SK-N-MC (cell line): ENCODE data around the gene SLC6A19.
"Not testable (repeated sequence)": the region's sequence is repeated elsewhere in the genome, so short reads cannot be mapped to it uniquely, and the experiment has no call there.

Experiments used
- DNase-seq: peaks from one replicate; pipeline ENCODE4 v3.0.0-alpha.2; 2011; ENCODE audit warnings: low read depth, low spot score
- H3K27ac ChIP-seq: fragments of 200-600 bp; sonication (generic); 2 replicates; pipeline ENCODE4 v1.5.1; 2016; ENCODE audit warnings: mixed run types
- H3K36me3 ChIP-seq: fragments of 200-600 bp; sonication (generic); 2 replicates; pipeline ENCODE4 v1.6.1; 2017; ENCODE audit warnings: antibody characterized with exemption, low read length, mixed read lengths; ENCODE audit not compliant: insufficient read depth
- H3K4me3 ChIP-seq: fragments of 200-600 bp; sonication (generic); 2 replicates; pipeline ENCODE4 v1.5.1; 2016
- H3K9ac ChIP-seq: fragments of 200-600 bp; sonication (generic); 2 replicates; pipeline ENCODE4 v1.8.0; 2017; ENCODE audit warnings: mixed run types, mixed read lengths; ENCODE audit not compliant: insufficient read length
- H3K9me3 ChIP-seq: fragments of 200-600 bp; sonication (generic); 2 replicates; pipeline ENCODE4 v1.6.1; 2017; ENCODE audit warnings: low read depth, mild to moderate bottlenecking, antibody characterized with exemption, low read length, moderate library complexity, mixed read lengths
- EZH2 ChIP-seq: fragments of 200-600 bp; sonication (generic); IDR thresholded peaks from one replicate; pipeline ENCODE4 v1.6.1; 2017; ENCODE audit warnings: antibody characterized with exemption
- FOXP2 ChIP-seq: optimal IDR thresholded peaks from 2 replicates; pipeline ENCODE3; 2011; ENCODE audit warnings: mild to moderate bottlenecking, moderate library complexity; ENCODE audit not compliant: insufficient read depth; ENCODE audit errors: extremely low read length, control extremely low read depth
- POLR2AphosphoS5 ChIP-seq: IDR thresholded peaks from 2 replicates; pipeline ENCODE4 v1.6.1; 2012; ENCODE audit warnings: mild to moderate bottlenecking, low read depth, low read length, borderline replicate concordance

Gene SLC6A19

DNA sequence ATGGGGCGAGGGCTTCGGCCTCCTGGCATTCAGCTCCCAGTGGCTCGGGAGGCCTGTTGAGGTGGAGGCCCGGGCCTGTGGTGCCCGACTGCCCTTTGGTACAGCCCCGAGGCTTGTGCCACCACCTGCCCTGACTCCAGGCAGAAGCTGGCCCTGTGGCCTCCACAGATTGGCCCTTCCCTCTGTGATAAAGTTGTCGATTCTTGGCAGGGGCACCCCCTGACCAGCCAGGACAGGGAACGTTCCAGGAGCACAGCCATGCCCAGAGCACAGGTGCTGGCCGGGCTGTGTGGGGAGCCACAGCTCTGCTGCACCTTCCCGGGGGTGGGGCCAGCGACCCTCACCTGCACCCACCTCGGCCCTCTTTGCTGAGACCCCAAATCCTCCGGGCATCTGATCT is 56.4 kb downstream of the SLC6A19 start:
- TF ChIP-seq POLR2AphosphoS5 (no peak), FOXP2 (no peak), EZH2 (no peak)
- Histone ChIP-seq H3K4me3 (no peak overlapping the region), H3K9me3 (no peaks in the 10 kb centered on the region), H3K27ac (no peak overlapping the region), H3K9ac (no peak overlapping the region), H3K36me3 (no peaks in the 10 kb centered on the region)
- DNase-seq: no peak

DNA sequence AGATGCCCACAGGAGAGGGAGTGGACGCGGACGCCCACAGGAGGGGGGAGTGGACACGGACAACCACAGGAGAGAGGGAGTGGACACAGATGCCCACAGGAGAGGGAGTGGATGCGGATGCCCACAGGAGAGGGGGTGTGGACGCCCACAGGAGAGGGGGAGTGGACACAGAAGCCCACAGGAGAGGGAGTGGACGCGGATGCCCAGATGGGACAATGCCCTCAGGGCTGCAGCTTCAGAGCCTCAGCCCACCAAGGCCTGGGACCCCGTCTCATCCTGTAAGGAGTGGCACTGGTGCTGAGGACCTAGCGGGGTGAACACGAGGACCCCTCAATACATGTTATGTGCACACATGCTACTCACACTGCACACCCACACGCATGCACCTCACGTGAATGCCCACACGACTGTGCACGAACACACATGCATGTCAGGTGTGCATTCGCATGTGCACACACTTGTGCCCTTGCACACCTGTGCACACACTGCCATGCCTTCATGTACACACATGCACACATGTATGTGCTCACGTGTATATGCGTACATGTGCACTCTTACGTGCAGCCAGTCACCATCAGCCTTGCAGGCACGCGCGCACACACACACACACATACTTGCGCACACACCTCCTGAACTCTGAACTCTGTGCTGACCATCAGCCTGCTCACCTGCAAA is 58.5 kb downstream of the SLC6A19 start:
- no peak for TF ChIP-seq POLR2AphosphoS5
- TF ChIP-seq EZH2: no peak
- no peak for TF ChIP-seq FOXP2
- Histone ChIP-seq H3K27ac (no peak overlapping the region), H3K36me3 (no peaks in the 10 kb centered on the region), H3K9ac (no peak overlapping the region), H3K4me3 (no peak overlapping the region), H3K9me3 (no peaks in the 10 kb centered on the region)
- no peak for DNase-seq

DNA sequence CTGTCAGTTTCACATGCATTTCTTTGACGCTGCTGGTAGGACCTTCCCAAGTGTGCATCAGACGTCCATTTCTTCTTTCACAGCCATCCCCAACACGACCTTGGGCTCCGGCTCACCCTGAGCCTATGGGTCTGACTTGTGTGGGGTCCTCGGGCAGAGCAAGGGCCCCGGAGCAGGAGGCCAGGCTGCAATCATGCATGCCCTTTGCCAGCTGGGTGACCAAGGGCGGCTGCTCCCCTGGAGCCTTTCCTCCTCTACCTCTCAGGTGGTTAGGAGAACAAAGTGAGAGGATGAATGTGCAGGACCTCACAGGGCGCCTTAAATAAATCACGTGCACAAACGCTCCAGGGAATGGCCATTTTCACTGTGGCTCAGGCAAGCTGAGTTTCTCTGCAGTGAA is 60.2 kb downstream of the SLC6A19 start:
- H3K9me3 ChIP-seq: no peaks in the 10 kb centered on the region
- H3K36me3 ChIP-seq: no peaks in the 10 kb centered on the region

DNA sequence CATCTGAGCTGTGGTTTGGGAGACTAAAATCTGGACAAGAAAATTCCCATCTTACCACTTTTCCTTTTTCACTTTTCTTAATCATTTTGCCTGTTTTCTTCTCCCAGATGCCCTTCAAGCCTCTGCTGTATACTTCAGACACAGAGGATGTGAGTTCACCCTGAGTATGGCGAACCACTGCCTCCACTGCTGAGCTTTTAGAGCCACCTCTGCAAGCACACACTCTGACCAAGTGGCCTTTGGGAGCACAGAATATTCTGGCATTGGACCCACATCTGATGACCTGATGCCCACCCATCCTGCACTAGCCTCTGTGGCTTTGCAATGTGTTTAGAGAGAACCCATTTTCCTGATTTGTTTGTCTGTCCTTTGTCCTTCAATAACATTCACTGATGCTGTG is 61.0 kb downstream of the SLC6A19 start:
- no peak overlapping the region for H3K4me3 ChIP-seq
- no peak overlapping the region for H3K27ac ChIP-seq
- no peak overlapping the region for H3K9ac ChIP-seq
- H3K36me3 ChIP-seq: no peaks in the 10 kb centered on the region
- no peak for DNase-seq
- no peaks in the 10 kb centered on the region for H3K9me3 ChIP-seq
- no peak for TF ChIP-seq POLR2AphosphoS5
- TF ChIP-seq EZH2: no peak
- TF ChIP-seq FOXP2: no peak

More for the DNA sequence above, 60.2 kb downstream of the SLC6A19 start:
- TF ChIP-seq FOXP2 (no peak), POLR2AphosphoS5 (no peak), EZH2 (no peak)
- Histone ChIP-seq H3K9ac (no peak overlapping the region), H3K27ac (no peak overlapping the region), H3K4me3 (no peak overlapping the region)
- DNase-seq: no peak

DNA sequence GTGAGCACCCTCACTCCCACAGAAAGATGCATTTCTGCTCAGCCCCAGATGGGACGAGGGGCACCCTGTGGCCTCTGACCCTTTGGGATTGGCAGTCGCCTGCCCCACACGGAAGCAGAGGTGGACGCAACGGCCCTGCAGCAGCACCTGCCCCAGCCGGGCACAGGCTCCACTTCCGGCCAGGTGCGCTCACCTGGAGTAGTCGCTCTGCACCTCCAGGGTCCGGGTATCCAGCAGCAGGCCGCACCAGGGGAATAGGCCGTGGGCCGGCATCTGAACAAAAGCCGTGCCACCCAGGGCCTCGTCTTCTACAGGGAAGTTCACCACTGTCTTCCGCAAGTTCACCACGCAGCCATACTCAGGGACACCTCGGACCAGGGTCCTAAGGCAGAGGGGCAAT is 62.8 kb downstream of the SLC6A19 start:
- no peaks in the 10 kb centered on the region for H3K9me3 ChIP-seq

DNA sequence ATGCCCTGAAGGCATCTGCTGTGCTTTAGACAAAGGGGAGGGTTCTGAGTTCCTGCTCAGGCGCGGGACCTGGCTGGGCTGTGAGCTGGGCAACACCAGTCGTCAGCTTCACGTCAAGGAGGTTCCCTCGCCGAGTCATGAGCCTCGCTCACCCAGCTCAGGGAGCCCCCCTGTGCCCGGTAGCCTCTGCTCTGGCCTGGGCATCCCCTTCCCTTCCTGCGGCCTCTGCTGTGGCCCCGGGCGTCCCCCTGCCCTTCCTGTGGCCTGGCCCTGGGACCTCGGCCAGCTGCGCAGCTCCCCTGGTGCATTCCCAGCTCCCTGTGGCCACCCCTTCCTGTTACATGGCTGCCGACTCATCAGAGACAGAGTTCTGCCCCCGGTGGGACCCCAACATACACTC is 63.6 kb downstream of the SLC6A19 start:
- Histone ChIP-seq H3K9me3 (no peaks in the 10 kb centered on the region), H3K27ac (no peak overlapping the region), H3K4me3 (no peak overlapping the region), H3K9ac (no peak overlapping the region), H3K36me3 (no peaks in the 10 kb centered on the region)
- no peak for TF ChIP-seq FOXP2
- TF ChIP-seq POLR2AphosphoS5: no peak
- DNase-seq: no peak

More for the DNA sequence above, 62.8 kb downstream of the SLC6A19 start:
- H3K36me3 ChIP-seq: no peaks in the 10 kb centered on the region
- TF ChIP-seq FOXP2 (no peak), EZH2 (no peak), POLR2AphosphoS5 (no peak)
- H3K4me3 ChIP-seq: no peak overlapping the region
- H3K27ac ChIP-seq: no peak overlapping the region
- H3K9ac ChIP-seq: no peak overlapping the region
- DNase-seq: no peak

DNA sequence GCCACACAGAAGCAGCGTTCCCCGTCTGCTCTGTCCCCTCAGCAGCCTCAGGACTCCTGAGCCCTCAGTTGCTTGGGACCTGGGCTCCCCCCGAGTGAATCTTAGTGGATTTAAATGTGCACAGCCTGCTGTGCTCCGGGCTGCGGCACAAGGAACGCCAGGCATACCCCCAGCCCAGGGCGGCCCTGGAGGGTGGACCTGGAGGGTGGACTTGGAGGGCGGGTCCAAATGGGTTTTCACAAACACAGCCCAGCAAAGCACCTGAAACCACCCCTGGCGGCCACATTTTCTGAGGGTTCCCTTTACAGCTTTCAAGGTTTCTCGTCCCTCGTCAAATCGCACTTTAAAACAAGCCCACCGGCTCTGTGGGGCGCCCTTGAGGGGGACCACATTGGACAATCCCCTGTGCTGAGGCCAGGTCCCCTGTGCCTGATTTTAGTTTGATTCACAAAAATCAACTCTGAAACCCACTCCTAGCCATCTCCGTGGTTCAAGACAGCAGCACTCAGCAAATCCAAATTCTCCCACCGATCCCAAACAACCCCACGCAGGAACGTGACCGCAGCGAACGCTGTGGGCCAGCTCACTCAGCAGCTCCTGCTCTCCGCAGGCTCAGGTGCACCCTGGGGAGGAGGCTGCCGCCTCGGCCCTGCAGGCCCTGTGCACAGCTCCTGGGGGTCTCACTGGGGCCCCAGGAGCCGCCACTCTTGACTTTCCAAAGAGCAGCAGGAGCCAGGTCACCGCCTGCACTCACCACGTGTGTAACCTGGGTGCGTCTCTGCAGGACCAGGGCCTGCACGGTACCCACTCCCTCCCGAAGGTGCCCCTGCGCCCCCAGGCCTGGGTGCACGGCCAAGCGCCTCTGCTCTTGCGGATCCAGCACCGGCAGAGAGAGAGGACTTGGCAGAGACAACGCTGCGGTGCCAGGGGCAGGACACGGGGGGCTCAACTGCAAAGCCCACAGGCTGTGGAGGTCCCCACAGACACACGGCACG is 64.4 kb downstream of the SLC6A19 start:
- no peak overlapping the region for H3K27ac ChIP-seq
- no peak for DNase-seq
- no peaks in the 10 kb centered on the region for H3K9me3 ChIP-seq
- no peaks in the 10 kb centered on the region for H3K36me3 ChIP-seq
- H3K9ac ChIP-seq: no peak overlapping the region
- TF ChIP-seq POLR2AphosphoS5 (no peak), FOXP2 (no peak), EZH2 (no peak)
- no peak overlapping the region for H3K4me3 ChIP-seq

DNA sequence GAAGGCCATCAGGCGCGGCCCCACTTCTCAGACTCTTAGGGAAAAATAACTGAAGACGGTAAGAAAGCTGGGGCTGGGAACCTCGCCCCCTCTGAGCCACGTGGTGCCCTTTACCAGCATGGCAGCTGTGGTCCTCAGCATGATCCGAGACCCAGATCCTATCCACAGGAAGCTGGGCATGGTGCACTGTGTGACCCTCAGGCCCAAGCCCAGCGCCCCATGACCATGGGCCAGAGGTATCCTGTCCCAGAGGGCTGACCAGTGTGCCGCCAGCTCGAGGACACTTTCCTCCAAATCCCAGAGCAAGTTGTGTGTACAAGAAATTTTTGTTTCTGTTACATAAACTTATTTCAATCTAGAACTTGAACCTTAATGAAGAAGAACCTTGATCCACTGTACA is 65.4 kb downstream of the SLC6A19 start:
- Histone ChIP-seq H3K4me3 (no peak overlapping the region), H3K9me3 (no peaks in the 10 kb centered on the region), H3K9ac (no peak overlapping the region), H3K36me3 (no peaks in the 10 kb centered on the region), H3K27ac (no peak overlapping the region)
- no peak for DNase-seq
- TF ChIP-seq EZH2: no peak
- no peak for TF ChIP-seq FOXP2
- TF ChIP-seq POLR2AphosphoS5: no peak

DNA sequence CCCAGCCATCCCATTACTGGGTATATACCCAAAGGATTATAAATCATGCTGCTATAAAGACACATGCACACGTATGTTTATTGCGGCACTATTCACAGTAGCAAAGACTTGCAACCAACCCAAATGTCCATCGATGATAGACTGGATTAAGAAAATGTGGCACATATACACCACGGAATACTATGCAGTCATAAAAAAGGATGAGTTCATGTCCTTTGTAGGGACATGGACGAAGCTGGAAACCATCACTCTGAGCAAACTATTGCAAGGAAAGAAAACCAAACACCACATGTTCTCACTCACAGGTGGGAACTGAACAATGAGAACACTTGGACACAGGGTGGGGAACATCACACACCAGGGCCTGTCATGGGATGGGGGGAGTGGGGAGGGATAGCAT is 66.1 kb downstream of the SLC6A19 start:
- H3K9me3 ChIP-seq, H3K9ac ChIP-seq, H3K4me3 ChIP-seq, H3K36me3 ChIP-seq, H3K27ac ChIP-seq, DNase-seq: not testable (repeated sequence)
